NCI-H526 (cell line): ENCODE measurements around the gene GADD45B.
"Not testable (repeated sequence)": the region's sequence is repeated elsewhere in the genome, so short reads cannot be mapped to it uniquely, and the experiment has no call there.

Experiments
- DNase-seq, 2 experiments: peaks; one replicate each; lab custom pipeline; 2025; lab: John Stamatoyannopoulos, UW

Gene GADD45B

GRCh38 chr19:2443785-2444182 lies 32.1 kb upstream of the GADD45B start:
- no peak for DNase-seq

GRCh38 chr19:2444251-2445002 lies 31.5 kb upstream of the GADD45B start:
- DNase-seq: no peak

DNA sequence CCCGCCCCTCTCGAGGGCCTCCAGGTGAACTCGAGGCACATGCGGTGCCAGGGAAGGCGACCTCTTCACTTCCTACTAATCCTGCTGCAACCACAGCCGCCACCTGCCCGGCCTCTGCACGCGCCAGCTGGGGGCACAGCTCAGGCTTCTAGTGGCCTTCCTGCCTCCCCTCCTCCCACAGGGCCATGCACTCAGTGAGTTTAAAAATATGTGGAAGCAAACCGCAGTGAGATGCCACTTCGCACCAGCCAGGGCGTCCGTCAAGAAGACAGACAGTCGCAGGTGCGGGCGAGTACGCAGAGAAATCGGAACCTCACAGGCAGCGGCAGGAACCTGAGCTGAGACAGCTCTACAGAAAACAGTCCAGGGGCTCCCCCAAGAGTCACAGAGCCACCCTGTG lies 29.5 kb upstream of the GADD45B start:
- no peak for DNase-seq

DNA sequence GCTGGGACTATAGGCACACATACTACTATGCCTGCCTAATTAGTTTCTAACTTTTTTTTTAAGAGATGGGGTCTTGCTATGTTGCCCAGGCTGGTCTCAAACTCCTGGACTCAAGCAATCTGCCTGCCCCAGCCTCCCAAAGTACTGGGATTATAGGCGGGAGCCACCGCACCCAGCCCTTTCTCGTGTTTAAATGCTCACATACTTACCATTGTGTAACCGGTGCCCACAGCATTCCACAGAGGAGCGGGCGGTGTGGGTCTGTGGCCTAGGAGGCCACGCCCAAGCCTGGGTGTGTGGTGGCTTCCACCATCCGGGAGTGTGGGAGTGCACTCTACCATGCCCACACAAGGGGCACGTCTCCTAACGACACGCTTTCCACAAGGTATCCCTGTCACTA lies 26.9 kb upstream of the GADD45B start:
- DNase-seq: no peak

DNA sequence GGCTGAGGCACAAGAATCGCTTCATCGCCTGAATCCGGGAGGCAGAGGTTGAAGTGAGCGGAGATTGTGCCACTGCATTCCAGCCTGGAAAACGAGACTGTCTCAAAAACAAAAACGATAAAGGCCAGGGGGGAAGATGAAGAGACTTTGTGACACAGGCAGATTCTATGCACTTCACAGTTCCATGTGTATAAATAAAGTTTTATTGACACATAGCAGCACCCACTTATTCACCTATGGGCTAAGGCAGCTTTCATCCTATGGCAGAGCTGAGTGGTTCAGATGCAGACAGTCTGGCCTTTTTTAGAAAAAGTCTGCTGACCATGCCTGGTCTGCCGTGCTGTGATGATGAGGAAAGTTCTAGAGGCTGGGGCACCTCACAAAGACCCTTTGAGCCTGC lies 24.8 kb upstream of the GADD45B start:
- DNase-seq: no peak

GRCh38 chr19:2451741-2452140 lies 24.2 kb upstream of the GADD45B start:
- DNase-seq: no peak

DNA sequence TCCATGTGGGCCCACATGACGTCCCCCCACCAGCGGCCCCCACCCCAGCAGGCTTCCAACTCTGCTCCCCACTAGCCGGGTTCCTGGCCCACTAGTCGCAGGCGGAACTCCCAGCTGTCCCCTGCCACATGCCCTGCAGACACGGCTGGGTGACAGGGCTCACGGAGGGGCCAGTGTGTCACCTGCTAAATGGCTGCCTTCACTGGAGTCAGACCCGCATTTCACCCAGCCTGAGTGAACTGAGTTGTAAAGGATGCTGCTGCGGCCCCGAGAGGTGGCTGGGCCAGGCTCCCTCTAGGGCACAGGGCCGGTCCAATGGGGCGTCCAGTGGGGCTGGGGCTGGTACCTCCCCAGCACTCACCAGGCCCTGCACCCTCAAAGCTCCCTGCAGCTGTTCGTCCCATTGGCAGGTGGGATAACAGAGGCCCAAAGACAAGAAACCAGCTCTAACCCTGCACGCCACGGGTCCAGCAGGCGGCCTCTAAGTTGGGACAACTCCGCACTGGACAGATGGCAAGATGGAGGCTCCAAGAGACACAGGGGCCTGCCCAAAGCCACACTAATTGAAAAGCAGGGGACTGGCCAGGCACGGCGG lies 22.4 kb upstream of the GADD45B start:
- no peak for DNase-seq

- no peak for DNase-seq
Observed at GRCh38 chr19:2454199-2454961, 21.5 kb upstream of the GADD45B start.

DNA sequence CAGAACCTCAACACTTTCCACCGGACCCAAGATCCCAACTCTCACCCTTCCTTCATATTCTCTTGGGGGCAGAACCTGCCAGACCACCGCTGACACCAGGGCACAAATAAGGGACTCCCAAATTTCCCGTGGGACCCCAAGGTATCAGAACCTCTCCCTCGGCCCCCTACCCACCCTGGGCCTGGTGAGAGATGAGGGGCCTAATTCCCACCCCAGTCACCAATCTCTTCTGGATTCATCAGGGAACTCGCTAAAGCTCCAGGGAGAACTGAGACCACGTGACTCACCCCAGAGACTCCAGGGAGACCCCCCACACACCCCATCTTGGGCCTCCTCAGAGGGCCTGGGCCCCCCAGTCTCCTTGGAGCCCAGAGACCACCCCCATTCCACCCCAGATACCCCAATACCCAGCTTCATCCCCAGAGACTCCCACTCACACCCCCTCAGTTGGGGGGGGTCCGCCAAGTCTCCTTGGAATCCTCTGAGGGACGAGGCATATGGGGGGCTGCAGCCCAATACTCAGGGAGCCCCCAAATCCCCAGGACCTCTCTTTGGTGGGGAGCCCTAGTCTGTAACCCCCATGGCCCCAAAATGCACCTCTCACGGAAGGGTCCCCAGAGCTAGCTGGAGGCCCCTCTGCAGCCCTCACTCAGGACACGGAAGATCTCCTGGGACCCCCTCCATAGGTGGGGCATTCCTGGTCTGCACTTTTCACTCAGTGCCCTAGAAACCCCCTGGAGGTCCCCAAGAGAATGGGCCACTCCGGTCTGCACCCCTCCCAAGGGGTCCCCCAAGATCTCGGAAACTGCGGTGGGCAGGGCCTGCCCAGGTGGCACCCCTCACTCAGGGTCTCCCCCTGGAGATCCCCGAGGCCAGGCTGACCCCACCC lies 20.7 kb upstream of the GADD45B start:
- no peak for DNase-seq

DNA sequence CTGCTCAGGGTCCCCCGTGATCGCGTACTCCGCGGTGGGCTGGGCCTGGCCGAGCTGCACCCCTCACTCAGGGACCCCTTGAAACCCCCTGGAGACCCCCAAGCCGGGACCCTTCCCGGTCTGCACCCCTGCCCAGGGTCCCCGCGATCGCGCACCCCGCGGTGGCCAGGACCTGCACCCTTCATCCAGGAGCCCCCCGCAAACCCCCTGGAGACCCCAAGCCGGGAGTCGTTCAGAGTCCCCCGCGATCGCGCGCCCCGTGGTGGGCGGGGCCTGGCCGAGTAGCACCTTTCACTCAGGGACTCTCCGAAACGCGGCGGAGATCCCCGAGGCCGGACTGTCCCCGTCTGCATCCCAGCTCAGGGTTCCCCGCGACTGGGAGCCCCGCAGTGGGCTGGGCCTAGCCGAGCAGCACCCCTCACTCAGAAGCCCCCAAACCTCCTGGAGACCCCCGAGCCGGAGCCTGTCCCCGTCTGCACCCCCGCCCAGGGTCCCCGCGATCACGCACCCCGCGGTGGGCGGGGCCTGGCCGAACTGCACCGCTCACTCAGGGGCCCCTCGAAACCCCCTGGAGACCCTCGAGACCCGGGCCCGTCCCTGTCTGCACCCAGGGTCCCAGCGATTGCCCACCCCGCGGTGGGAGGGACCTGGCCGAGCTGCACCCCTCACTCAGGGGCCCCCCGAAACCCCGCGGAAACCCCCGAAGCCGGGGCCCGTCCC lies 19.9 kb upstream of the GADD45B start:
- DNase-seq: peak in 1 of 2 experiments; percentile 19

- no peak for DNase-seq
Observed at GRCh38 chr19:2457394-2458037, 18.4 kb upstream of the GADD45B start.

DNA sequence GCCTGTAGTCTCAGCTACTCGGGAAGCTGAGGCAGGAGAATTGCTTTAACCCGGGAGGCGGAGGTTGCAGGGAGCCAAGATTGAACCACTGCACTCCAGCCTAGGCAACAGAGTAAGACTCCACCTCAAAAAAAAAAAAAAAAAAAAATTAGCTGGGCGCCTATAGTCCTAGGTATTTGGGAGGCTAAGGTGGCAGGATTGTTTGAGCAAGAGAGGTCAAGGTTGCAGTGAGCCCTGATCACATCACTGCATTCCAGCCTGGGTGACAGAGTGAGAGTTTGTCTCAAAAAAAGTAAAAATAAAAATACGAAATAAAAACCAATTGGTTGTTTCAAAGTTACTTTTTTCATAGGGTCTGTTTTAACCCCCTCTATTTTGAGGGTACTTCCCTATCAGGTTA lies 17.9 kb upstream of the GADD45B start:
- DNase-seq: no peak

- not testable (repeated sequence) for DNase-seq
Observed at GRCh38 chr19:2458776-2459175, 17.2 kb upstream of the GADD45B start.

DNA sequence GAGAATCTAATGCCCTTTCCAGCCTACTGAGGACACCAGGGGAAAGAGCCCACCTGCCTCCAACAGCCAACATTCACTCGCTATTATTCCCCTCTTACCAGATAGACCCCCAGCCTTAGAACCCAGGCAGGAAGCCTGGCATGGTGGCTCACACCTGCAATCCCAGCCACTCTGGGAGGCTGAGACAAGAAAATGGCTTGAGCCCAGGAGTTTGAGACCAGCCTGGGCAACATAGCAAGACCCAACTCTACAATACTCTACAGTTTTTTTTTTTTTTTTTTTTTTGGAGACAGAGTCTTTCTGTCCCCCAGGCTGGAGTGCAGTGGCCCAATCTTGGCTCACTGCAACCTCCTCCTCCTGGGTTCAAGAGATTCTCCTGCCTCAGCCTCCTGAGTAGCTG lies 15.7 kb upstream of the GADD45B start:
- DNase-seq: no peak

DNA sequence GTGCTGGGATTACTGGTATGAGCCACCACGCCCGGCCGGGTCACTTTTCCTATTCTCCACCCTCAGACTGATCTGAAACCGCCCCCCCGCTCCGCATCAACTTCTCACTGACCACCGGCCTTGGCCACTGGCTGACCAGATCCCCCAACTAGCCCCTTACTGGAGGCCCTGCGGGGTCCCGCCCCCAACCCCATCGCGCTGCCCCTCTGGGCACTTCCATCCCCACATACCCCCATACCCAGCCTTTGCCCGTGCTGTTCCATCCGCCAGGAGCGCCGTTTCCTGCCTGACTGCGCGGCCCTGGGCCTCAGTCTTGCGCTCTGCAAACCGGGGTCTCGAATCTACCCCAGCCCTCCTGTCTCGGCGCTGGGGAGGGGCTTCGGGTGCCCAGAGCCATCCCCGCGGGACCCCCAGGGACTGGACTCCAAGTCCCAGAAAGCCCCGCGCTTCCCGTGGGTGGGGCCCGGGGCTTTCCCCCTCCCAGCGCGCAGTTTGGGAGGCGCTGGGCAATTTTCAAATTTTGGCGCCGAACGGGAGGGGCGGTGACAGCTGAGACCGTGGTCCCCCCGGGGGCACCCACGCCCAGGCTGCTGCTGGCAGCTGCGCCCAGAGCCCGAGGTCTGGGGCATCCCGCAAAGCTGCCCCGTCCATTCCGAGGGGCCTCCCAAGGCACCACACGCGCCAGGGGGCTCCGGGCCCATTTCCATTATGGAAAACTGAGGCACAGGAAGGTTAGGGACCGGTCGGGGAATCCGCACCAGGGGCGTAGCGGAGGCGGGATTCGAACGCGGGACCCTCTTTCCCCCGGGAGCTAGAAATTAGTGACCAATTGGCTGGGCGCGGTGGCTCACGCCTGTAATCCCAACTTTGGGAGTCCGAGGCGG lies 13.9 kb upstream of the GADD45B start:
- DNase-seq: peak in 1 of 2 experiments; percentile 18

- DNase-seq: peak in 1 of 2 experiments; percentile 76
Observed at GRCh38 chr19:2462635-2463421, 13.1 kb upstream of the GADD45B start.

GRCh38 chr19:2463694-2464093 lies 12.2 kb upstream of the GADD45B start:
- DNase-seq: not testable (repeated sequence)

GRCh38 chr19:2464389-2464788 lies 11.5 kb upstream of the GADD45B start:
- no peak for DNase-seq

GRCh38 chr19:2468596-2468995 lies 7.3 kb upstream of the GADD45B start:
- no peak for DNase-seq
